Measurements from ENCODE around the gene ARL5A.

Gene ARL5A

GRCh38 chr2:151795646-151796240, 32.5 kb downstream of the ARL5A start:
- DNase-seq (ENCODE audit: low read depth) = no peak

GRCh38 chr2:151794422-151794821, 33.8 kb downstream of the ARL5A start:
- peak; percentile 3 for DNase-seq (ENCODE audit: low read depth)

GRCh38 chr2:151793123-151793522, 35.1 kb downstream of the ARL5A start:
- DNase-seq (ENCODE audit: low read depth) = no peak

- peak; percentile 2 for DNase-seq (ENCODE audit: low read depth)
Observed at GRCh38 chr2:151792589-151792988, 35.6 kb downstream of the ARL5A start.

- no peak for DNase-seq (ENCODE audit: low read depth)
Observed at GRCh38 chr2:151791545-151791944, 36.7 kb downstream of the ARL5A start.

GRCh38 chr2:151790689-151791088, 37.5 kb downstream of the ARL5A start:
- no peak for DNase-seq (ENCODE audit: low read depth)

GRCh38 chr2:151789055-151789834, 39.0 kb downstream of the ARL5A start:
- DNase-seq (ENCODE audit: low read depth) = no peak

GRCh38 chr2:151786483-151786882, 41.7 kb downstream of the ARL5A start:
- no peak for DNase-seq (ENCODE audit: low read depth)

- no peak for DNase-seq (ENCODE audit: low read depth)
Observed at GRCh38 chr2:151786077-151786476, 42.1 kb downstream of the ARL5A start.

GRCh38 chr2:151783133-151783520, 45.1 kb downstream of the ARL5A start:
- no peak for DNase-seq (ENCODE audit: low read depth)

- no peak for DNase-seq (ENCODE audit: low read depth)
Observed at GRCh38 chr2:151782378-151783132, 45.7 kb downstream of the ARL5A start.

GRCh38 chr2:151781642-151782041, 46.6 kb downstream of the ARL5A start:
- DNase-seq (ENCODE audit: low read depth) = no peak

- DNase-seq (ENCODE audit: low read depth) = no peak
Observed at GRCh38 chr2:151780938-151781337, 47.3 kb downstream of the ARL5A start.

- DNase-seq (ENCODE audit: low read depth) = no peak
Observed at GRCh38 chr2:151777935-151778334, 50.3 kb downstream of the ARL5A start.

GRCh38 chr2:151777487-151777886, 50.7 kb downstream of the ARL5A start:
- peak; percentile 20 for DNase-seq (ENCODE audit: low read depth)

GRCh38 chr2:151776367-151776766, 51.9 kb downstream of the ARL5A start:
- DNase-seq (ENCODE audit: low read depth) = no peak

- DNase-seq (ENCODE audit: low read depth) = no peak
Observed at GRCh38 chr2:151775057-151775740, 53.0 kb downstream of the ARL5A start.

GRCh38 chr2:151774506-151774905, 53.7 kb downstream of the ARL5A start:
- DNase-seq (ENCODE audit: low read depth) = peak; percentile 74

- DNase-seq (ENCODE audit: low read depth) = peak; percentile 37
Observed at GRCh38 chr2:151771599-151772358, 56.4 kb downstream of the ARL5A start.

GRCh38 chr2:151770995-151771394, 57.2 kb downstream of the ARL5A start:
- DNase-seq (ENCODE audit: low read depth) = no peak

- no peak for DNase-seq (ENCODE audit: low read depth)
Observed at GRCh38 chr2:151769606-151770005, 58.6 kb downstream of the ARL5A start.

- DNase-seq (ENCODE audit: low read depth) = peak; percentile 10
Observed at GRCh38 chr2:151767536-151767935, 60.7 kb downstream of the ARL5A start.

All from ELR (cell line).